Stimulated activated CD4-positive, alpha-beta T cell treated with anti-CD3 and anti-CD28 coated beads, Interleukin-4, amount 100 ng/mL, for 24 hours (primary cell): ENCODE data around the gene KCNV2.

Source experiments
- DNase-seq: peaks from one replicate; pipeline ENCODE4 v3.0.0-alpha.2; 2020

The KCNV2 gene

GRCh38 chr9:2764353-2764752, 47.0 kb downstream of the KCNV2 start:
- peak; percentile 7 for DNase-seq

DNA sequence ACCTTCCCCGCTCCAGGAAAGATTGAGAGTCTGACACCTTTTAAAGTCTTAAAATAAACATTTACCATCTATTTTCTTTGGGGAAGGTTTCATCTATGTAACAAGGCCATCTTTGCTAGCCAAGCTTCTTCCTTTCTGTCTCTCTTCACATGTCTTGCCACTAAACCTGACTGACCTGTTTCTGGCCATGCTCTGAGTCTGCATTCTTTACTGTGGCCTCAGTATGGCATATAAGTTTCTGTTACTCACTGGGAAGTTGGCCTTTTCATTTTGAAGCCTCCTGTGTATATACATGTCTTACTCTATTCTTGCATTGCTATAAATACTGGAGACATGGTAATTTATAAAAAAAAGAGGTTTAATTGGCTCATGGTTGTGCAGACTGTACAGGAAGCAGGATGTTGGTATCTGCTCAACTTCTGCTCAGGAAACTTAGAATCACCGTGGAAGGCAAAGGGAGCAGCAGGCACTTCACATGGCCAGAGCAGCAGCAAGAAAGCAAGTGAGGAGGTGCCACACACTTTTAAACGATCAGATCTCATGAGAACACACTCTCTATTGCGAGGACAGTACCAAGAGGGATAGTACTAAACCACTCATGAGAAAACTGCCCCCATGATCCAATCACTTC, 48.1 kb downstream of the KCNV2 start:
- no peak for DNase-seq

GRCh38 chr9:2767800-2768677, 50.7 kb downstream of the KCNV2 start:
- DNase-seq, result no peak

GRCh38 chr9:2771087-2771486, 53.8 kb downstream of the KCNV2 start:
- no peak for DNase-seq

DNA sequence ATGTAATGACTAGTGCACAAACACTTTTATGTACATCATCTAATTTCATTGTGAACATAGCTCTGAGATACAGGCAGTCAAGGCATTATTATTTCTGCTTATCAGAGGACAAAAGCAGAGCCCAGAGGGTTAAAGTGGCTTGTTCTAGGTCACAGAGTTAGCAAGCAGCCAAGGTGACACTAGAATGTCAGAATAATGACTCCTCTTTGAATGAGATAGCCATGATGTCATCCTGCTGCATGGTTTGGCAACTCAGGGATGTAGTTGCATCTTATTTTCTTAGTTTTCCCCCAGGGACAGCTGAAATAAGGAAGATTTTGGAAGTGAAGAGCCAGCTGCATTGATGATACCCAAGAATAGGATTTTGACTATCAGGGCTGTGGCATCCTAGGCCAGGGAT, 54.4 kb downstream of the KCNV2 start:
- no peak for DNase-seq

- DNase-seq, result no peak
Measured at GRCh38 chr9:2777454-2777853, 60.1 kb downstream of the KCNV2 start.

DNA sequence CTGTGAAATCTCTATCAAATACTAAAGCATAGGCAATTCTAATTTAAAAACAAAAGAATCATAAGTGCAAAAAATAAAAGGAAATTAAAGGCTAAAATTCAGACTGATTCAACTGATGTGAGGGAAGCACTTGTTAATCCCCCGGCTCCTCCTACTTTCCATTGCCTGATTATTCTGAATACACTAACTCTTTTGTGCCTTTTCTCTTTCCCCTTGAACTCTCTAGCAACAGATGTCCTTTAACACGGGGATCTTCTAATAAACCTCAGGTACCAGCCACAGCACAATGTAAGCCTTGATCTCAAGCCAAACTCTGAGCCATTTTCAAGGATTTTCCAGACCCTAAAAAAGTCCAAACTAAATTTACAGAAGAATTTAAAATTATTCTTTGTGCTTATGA, 61.5 kb downstream of the KCNV2 start:
- DNase-seq, result no peak
